Stimulated activated CD4-positive, alpha-beta T cell treated with anti-CD3 and anti-CD28 coated beads, Interleukin-12 subunit alpha, Interleukin-12 subunit beta, amount 100 ng/mL, for 48 hours (primary cell): ENCODE data around the gene MPZL1.
A peak's percentile ranks its signal among the peaks of the same experiment; 100 is the strongest.
"Not testable (repeated sequence)": the region's sequence is repeated elsewhere in the genome, so short reads cannot be mapped to it uniquely, and the experiment has no call there.

ENCODE experiments used
- DNase-seq, 3 donors: peaks; one replicate each; pipeline ENCODE4 v3.0.0-alpha.2; 2020; ENCODE audit warnings: low read depth in 2 of 3, low spot score in 1 of 3

The MPZL1 gene

GRCh38 chr1:167806235-167806634 is 84.5 kb downstream of the MPZL1 start:
- DNase-seq = not testable (repeated sequence)

GRCh38 chr1:167806676-167807075 is 84.9 kb downstream of the MPZL1 start:
- not testable (repeated sequence) for DNase-seq

- DNase-seq = no peak
Measured at GRCh38 chr1:167808104-167808503, 86.3 kb downstream of the MPZL1 start.

GRCh38 chr1:167808690-167809089 is 86.9 kb downstream of the MPZL1 start:
- DNase-seq = no peak

- DNase-seq = no peak
Measured at GRCh38 chr1:167812972-167813371, 91.2 kb downstream of the MPZL1 start.

- no peak for DNase-seq
Measured at GRCh38 chr1:167815650-167816049, 93.9 kb downstream of the MPZL1 start.

GRCh38 chr1:167819849-167820683 is 98.3 kb downstream of the MPZL1 start:
- peak in 1 of 3 donors; percentile 20 for DNase-seq

- DNase-seq = no peak
Measured at GRCh38 chr1:167820684-167821355, 99.0 kb downstream of the MPZL1 start.

- DNase-seq = no peak
Measured at GRCh38 chr1:167821356-167821685, 99.5 kb downstream of the MPZL1 start.

- no peak for DNase-seq
Measured at GRCh38 chr1:167821969-167822685, 100.3 kb downstream of the MPZL1 start.

GRCh38 chr1:167824163-167824794 is 102.5 kb downstream of the MPZL1 start:
- DNase-seq = no peak

GRCh38 chr1:167825419-167826079 is 103.8 kb downstream of the MPZL1 start:
- no peak for DNase-seq

GRCh38 chr1:167826127-167826526 is 104.3 kb downstream of the MPZL1 start:
- no peak for DNase-seq

- no peak for DNase-seq
Measured at GRCh38 chr1:167829868-167830267, 108.1 kb downstream of the MPZL1 start.

- not testable (repeated sequence) for DNase-seq
Measured at GRCh38 chr1:167830668-167831067, 108.9 kb downstream of the MPZL1 start.

- DNase-seq = no peak
Measured at GRCh38 chr1:167832693-167833092, 110.9 kb downstream of the MPZL1 start.

GRCh38 chr1:167833904-167834303 is 112.1 kb downstream of the MPZL1 start:
- DNase-seq = no peak

GRCh38 chr1:167836197-167836596 is 114.4 kb downstream of the MPZL1 start:
- DNase-seq = no peak

- DNase-seq = no peak
Measured at GRCh38 chr1:167837326-167837725, 115.5 kb downstream of the MPZL1 start.

- no peak for DNase-seq
Measured at GRCh38 chr1:167839009-167839408, 117.2 kb downstream of the MPZL1 start.
